A549 (cell line): ENCODE measurements around the gene MED9. TPM values are rescaled to one million over a fixed set of nuclear protein-coding genes. Genes with fewer than 3 reads are reported as not detected.

Source experiments
- ATAC-seq, 2 experiments: fragments of 200-7000 bp in 1 of 2; fragments of >200 bp in 1 of 2; cut with Nextera tagmentation in 1 of 2; cut with Tn5 transposase in 1 of 2; 3 replicates each; pipeline versions ENCODE4 v1.8.0 to v1.9.1; 2018 to 2020; ENCODE audit warnings: mild to moderate bottlenecking in 1 of 2, moderate library complexity in 1 of 2
- CTCF ChIA-PET: fragments of 300-600 bp; sonication (Branson Sonifier 250); formaldehyde crosslinking; extraction: SDS; loops from one replicate; lab custom pipeline; 2021; ENCODE audit warnings: antibody characterized with exemption, inconsistent platforms; lab: Yijun Ruan, JAX
- POLR2A ChIA-PET: fragments of 350-600 bp; formaldehyde crosslinking; extraction: SDS; loops from one replicate; lab custom pipeline; 2021; ENCODE audit warnings: antibody characterized with exemption, inconsistent platforms; lab: Yijun Ruan, JAX
- DNase-seq, 2 experiments: peaks; one replicate each; pipeline versions ENCODE4 v3.0.0 to v3.0.0-alpha.2; 2011 to 2016; ENCODE audit warnings: low read depth in 1 of 2, low spot score in 1 of 2
- FAIRE-seq: peaks from 2 replicates; lab custom pipeline; 2011; peaks lifted over from hg19 to GRCh38; lab: Jason Lieb, UNC
- H3K27ac ChIP-seq, 2 experiments: fragments of >200 bp; sonication (Bioruptor Twin); formaldehyde crosslinking; 3 replicates each; pipeline ENCODE4 v1.5.1; 2016 to 2017
- H3K4me1 ChIP-seq: fragments of >200 bp; sonication (Bioruptor Twin); formaldehyde crosslinking; 3 replicates; pipeline ENCODE4 v1.6.1; 2016
- H3K4me2 ChIP-seq: fragments of >200 bp; sonication (Bioruptor Twin); formaldehyde crosslinking; 3 replicates; pipeline ENCODE4 v1.6.1; 2016
- H3K4me3 ChIP-seq: fragments of >200 bp; sonication (Bioruptor Twin); formaldehyde crosslinking; 3 replicates; pipeline ENCODE4 v1.5.1; 2016
- H3K9me3 ChIP-seq: fragments of >200 bp; sonication (Bioruptor Twin); formaldehyde crosslinking; 3 replicates; pipeline ENCODE4 v1.6.1; 2016
- CBX8 ChIP-seq: fragments of 200-600 bp; sonication (generic); IDR thresholded peaks from 2 replicates; pipeline ENCODE4 v1.6.1; 2016
- CHD2 ChIP-seq: fragments of 150-350 bp; IDR thresholded peaks from 2 replicates; pipeline ENCODE4 v1.6.1; 2014; ENCODE audit warnings: low read length; ENCODE audit not compliant: partially characterized antibody
- FOSB ChIP-seq: fragments of 250-450 bp; sonication (Bioruptor Pico); IDR thresholded peaks from 2 replicates; pipeline ENCODE4 v1.5.0; 2020; ENCODE audit warnings: mild to moderate bottlenecking, moderate library complexity
- GATA3 ChIP-seq: IDR thresholded peaks from 2 replicates; pipeline ENCODE4 v1.6.1; 2012; ENCODE audit warnings: borderline replicate concordance
- HOXB13 ChIP-seq: fragments of 250-450 bp; sonication (Bioruptor Pico); IDR thresholded peaks from 2 replicates; pipeline ENCODE4 v1.5.0; 2020; ENCODE audit warnings: low read depth, mild to moderate bottlenecking, moderate library complexity
- KDM1A ChIP-seq: fragments of 200-600 bp; sonication (generic); IDR thresholded peaks from 2 replicates; pipeline ENCODE4 v1.6.1; 2016; ENCODE audit warnings: low read depth, mild to moderate bottlenecking
- KDM5A ChIP-seq: fragments of 200-600 bp; sonication (generic); IDR thresholded peaks from 2 replicates; pipeline ENCODE4 v1.6.1; 2016; ENCODE audit warnings: antibody characterized with exemption, mild to moderate bottlenecking
- NPAS2 ChIP-seq: fragments of 250-450 bp; sonication (Bioruptor Pico); IDR thresholded peaks from 2 replicates; pipeline ENCODE4 v1.8.0; 2022; ENCODE audit warnings: mild to moderate bottlenecking, moderate library complexity, borderline replicate concordance
- NR3C1 ChIP-seq: fragments of >200 bp; sonication (Bioruptor Twin); formaldehyde crosslinking; IDR thresholded peaks from 3 replicates; pipeline ENCODE4 v1.6.1; 2017
- PHF8 ChIP-seq: fragments of 200-600 bp; sonication (generic); IDR thresholded peaks from 2 replicates; pipeline ENCODE4 v1.6.1; 2016; ENCODE audit warnings: low read depth, mild to moderate bottlenecking, antibody characterized with exemption, moderate library complexity, borderline replicate concordance
- RAD21 ChIP-seq, 2 experiments: fragments of >200 bp in 1 of 2; sonication (Bioruptor Twin) in 1 of 2; formaldehyde crosslinking in 1 of 2; IDR thresholded peaks in 1 of 2; conservative IDR thresholded peaks in 1 of 2; 2 replicates in 1 of 2; 3 replicates in 1 of 2; pipeline ENCODE4 v1.6.1; 2012 to 2018; ENCODE audit warnings: inconsistent platforms in 1 of 2
- RFX5 ChIP-seq: fragments of 450-650 bp; IDR thresholded peaks from 2 replicates; pipeline ENCODE4 v1.7.1; 2014; ENCODE audit warnings: antibody characterized with exemption, mild to moderate bottlenecking, moderate library complexity
- SMC3 ChIP-seq: fragments of >200 bp; sonication (Bioruptor Twin); formaldehyde crosslinking; IDR thresholded peaks from 3 replicates; pipeline ENCODE4 v1.6.1; 2018; ENCODE audit warnings: inconsistent platforms
- SREBF2 ChIP-seq: fragments of 450-650 bp; IDR thresholded peaks from 2 replicates; pipeline ENCODE4 v1.6.1; 2014; ENCODE audit warnings: mild to moderate bottlenecking, moderate library complexity
- TP53 ChIP-seq: fragments of 250-450 bp; sonication (Bioruptor Pico); IDR thresholded peaks from 2 replicates; pipeline ENCODE4 v1.5.0; 2021; ENCODE audit warnings: mild to moderate bottlenecking, moderate library complexity
- ZSCAN20 ChIP-seq: fragments of 250-450 bp; sonication (Bioruptor Pico); IDR thresholded peaks from 2 replicates; pipeline ENCODE4 v1.8.0; 2022; ENCODE audit warnings: mild to moderate bottlenecking, moderate library complexity
- WGBS: methylation state at CpG from one replicate; pipeline ENCODE4 v1.1.6; 2017; ENCODE audit errors: missing lambda C conversion rate; 5-methylcytosine and 5-hydroxymethylcytosine counted together
- polyA plus RNA-seq, 4 experiments: library from polyadenylated mRNA; depleted of rRNA in 3 of 4; stranded (reverse); fragments of >200 nt; fragmentation: RNase III in 1 of 4; extraction: RNeasy Plus Mini Kit Qiagen cat#74134 plus additional on column Dnase treatment in 1 of 4; gene quantifications; 2 replicates in 3 of 4; 3 replicates in 1 of 4; pipeline ENCODE4 v1.2.3, GENCODE V29; 2011 to 2017
- TF ChIP-seq, protein P1 (sequence below): fragments of >200 bp; sonication (Bioruptor Twin); formaldehyde crosslinking; IDR thresholded peaks from 3 replicates; pipeline ENCODE4 v1.6.1; 2016
- TF ChIP-seq, protein P2 (sequence below): fragments of 250-450 bp; sonication (Bioruptor Pico); IDR thresholded peaks from 2 replicates; pipeline ENCODE4 v1.5.0; 2020; ENCODE audit warnings: low read depth, mild to moderate bottlenecking, moderate library complexity
- TF ChIP-seq, protein P3 (sequence below): fragments of 150-350 bp; IDR thresholded peaks from 2 replicates; pipeline ENCODE4 v1.6.1; 2014; ENCODE audit warnings: low read depth, mild to moderate bottlenecking, low read length
- TF ChIP-seq, protein P4 (sequence below): fragments of >200 bp; sonication (Bioruptor Twin); formaldehyde crosslinking; IDR thresholded peaks from 3 replicates; pipeline ENCODE4 v1.5.1; 2016

MED9 gene
- polyA plus RNA-seq, 2 of the 4 experiments (the other 2 are of a cell fraction), result 15.2 to 17.4 TPM

DNA sequence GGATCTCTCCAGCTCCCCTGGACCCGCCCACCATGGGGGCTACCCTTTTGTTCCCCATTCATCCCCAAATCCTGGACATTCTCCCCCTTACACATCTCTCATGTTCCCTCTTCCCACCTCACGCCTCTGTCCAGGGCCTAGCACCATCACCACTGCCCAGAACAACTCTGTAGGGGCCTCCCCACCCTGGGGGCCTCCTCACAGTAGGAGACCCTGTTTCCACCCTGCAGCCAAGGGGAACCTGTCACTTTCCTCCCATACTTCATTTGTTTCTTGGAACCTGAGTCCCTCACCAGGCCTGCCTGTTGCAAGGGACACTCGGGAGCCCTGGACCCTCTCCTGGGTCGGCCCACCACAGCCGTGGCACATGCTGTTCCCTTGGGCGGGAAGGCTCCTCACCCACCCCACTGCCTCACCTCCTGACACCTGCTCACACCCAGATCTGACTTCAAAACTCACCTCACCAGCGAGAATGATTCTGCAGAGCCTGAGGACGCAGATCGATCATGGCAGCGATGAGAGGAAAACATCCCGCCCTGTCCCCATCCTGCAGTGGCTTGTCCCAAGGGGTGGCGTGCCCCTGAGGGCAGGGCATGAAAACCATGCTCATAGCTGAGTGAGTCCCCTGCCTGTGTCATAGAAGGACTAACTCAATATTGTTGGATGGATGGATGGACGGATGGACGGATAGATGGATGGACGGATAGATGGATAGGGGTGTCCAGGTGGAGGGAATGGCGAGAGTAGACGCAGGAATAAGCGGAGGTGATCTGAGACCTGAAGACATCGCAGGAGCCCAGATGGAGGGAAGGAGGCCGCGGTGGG is 26.2 kb downstream of the MED9 start (continued):
- TF ChIP-seq SMC3 (no peak), KDM1A (no peak)
- TF ChIP-seq, all 56 proteins: peak for 0

DNA sequence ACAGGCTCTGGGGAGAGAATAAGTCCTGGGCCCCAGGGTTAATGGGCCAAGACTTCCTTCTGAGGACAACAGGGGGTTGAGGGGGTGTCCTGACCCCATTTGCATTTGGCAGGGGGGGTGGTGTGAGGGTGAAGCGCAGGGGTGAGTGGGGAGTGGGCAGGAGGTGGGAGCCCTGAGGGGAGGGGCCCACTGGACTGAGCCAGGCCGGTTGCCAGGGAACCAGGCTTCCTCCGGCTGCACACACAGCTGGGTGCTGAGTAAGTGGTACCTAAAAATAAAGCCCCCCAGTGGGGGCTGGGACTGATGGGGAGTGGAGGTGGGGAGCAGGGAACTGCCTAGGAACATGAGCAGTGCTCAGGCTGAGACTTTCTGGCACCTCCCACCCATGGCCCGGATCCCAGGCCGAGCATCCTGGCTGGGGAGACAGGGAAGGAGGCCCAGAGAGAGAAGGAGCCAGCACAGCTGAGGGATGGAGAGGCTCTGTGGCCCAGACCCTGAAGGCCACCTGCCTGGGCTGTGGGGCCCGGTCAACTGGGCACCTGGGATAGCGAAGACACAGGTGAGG is 26.8 kb downstream of the MED9 start:
- H3K9me3 ChIP-seq, result no peaks in the 10 kb centered on the region
- FAIRE-seq (no peak), DNase-seq (no peak), ATAC-seq (no peak; a peak in 2 of 6 replicates)
- no peak overlapping the region for H3K4me3 ChIP-seq
- ChIA-PET CTCF (interaction anchor here (9.6 kb wide), 1 partner anchor 66 kb away, joined by 254 read pairs; no protein-coding TSS in a partner anchor), POLR2A (no interaction called here)
- 89% methylated on average over 6 of the region's 7 CpGs for WGBS
- no peaks in the 10 kb centered on the region for H3K4me1 ChIP-seq
- H3K4me2 ChIP-seq, result no peak overlapping the region
- TF ChIP-seq CBX8, result no peak
- no peak for TF ChIP-seq RAD21 (conservative IDR thresholded peaks at IDR 0.05 in 1 of 2, IDR thresholded peaks at IDR 0.05 in 1 of 2)
- no peak for TF ChIP-seq HOXB13 (CRISPR knock-in tag)
- TF ChIP-seq, protein P1, sequence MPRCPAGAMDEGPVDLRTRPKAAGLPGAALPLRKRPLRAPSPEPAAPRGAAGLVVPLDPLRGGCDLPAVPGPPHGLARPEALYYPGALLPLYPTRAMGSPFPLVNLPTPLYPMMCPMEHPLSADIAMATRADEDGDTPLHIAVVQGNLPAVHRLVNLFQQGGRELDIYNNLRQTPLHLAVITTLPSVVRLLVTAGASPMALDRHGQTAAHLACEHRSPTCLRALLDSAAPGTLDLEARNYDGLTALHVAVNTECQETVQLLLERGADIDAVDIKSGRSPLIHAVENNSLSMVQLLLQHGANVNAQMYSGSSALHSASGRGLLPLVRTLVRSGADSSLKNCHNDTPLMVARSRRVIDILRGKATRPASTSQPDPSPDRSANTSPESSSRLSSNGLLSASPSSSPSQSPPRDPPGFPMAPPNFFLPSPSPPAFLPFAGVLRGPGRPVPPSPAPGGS, result no peak
- TF ChIP-seq RFX5, result no peak
- no peak for TF ChIP-seq TP53 (CRISPR knock-in tag)
- no peak for TF ChIP-seq NPAS2 (CRISPR knock-in tag)
- no peak for TF ChIP-seq PHF8
- no peak for TF ChIP-seq SREBF2
- no peak for TF ChIP-seq NR3C1
- TF ChIP-seq GATA3, result no peak
- no peak for TF ChIP-seq FOSB
- TF ChIP-seq, protein P2, sequence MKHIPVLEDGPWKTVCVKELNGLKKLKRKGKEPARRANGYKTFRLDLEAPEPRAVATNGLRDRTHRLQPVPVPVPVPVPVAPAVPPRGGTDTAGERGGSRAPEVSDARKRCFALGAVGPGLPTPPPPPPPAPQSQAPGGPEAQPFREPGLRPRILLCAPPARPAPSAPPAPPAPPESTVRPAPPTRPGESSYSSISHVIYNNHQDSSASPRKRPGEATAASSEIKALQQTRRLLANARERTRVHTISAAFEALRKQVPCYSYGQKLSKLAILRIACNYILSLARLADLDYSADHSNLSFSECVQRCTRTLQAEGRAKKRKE (CRISPR knock-in tag), result no peak
- TF ChIP-seq, protein P3, sequence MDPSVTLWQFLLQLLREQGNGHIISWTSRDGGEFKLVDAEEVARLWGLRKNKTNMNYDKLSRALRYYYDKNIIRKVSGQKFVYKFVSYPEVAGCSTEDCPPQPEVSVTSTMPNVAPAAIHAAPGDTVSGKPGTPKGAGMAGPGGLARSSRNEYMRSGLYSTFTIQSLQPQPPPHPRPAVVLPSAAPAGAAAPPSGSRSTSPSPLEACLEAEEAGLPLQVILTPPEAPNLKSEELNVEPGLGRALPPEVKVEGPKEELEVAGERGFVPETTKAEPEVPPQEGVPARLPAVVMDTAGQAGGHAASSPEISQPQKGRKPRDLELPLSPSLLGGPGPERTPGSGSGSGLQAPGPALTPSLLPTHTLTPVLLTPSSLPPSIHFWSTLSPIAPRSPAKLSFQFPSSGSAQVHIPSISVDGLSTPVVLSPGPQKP, result no peak
- no peak for TF ChIP-seq CHD2
- H3K27ac ChIP-seq, result no peak overlapping the region

DNA sequence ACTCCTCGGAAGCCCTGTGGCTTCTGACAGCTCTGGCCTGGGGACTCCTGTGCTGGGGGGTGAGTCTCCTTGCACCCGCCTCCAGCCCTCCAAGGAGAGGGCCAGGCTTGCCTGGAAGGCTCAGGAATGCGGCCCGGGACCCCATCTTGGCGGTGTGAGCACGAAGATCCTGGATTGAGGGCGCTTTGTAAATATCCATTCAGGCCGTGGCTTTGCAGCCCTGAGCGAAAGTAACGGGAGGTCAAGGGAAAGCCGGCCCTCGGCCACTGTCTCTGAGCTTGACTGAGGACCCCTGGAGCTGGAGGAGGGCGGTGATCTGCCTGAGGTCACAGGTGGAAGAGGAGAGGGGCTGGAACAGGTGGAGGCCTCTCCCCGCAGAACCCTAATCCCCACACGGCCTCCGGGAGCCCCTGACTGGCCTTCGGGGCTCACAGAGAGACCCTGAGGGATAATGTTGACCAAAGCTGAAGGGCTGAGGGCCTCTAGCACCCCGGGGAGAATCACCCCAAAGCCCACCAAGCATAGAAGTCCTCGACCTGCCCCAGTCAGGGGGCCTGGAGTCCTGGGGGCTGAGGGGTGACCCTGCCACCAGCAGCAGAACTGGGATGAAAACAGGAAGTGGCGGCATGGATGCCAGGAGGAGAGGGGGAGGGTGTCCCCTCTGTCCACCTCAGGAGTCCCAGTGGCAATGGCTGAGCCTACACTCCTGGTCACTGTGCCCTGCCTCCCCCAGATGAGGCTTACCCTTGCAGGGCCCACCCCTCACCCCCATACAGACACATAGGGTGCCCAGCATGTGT is 27.7 kb downstream of the MED9 start:
- no peak overlapping the region for H3K4me3 ChIP-seq
- ATAC-seq (no peak; a peak in 2 of 6 replicates), DNase-seq (no peak), FAIRE-seq (no peak)
- WGBS, result 73% methylated on average over 19 of the region's 20 CpGs
- H3K9me3 ChIP-seq, result no peaks in the 10 kb centered on the region
- no peak overlapping the region for H3K4me2 ChIP-seq
- CTCF ChIA-PET, result interaction anchor here (1.2 to 9.6 kb wide), 6 partner anchors 8 to 150 kb away, joined by 3 to 254 read pairs (median 26); partner anchors contain the start of gene RASD1
- POLR2A ChIA-PET, result no interaction called here
- no peaks in the 10 kb centered on the region for H3K4me1 ChIP-seq
- H3K27ac ChIP-seq, result no peak overlapping the region
- TF ChIP-seq ZSCAN20 (CRISPR knock-in tag), result no peak
- TF ChIP-seq, protein P4, sequence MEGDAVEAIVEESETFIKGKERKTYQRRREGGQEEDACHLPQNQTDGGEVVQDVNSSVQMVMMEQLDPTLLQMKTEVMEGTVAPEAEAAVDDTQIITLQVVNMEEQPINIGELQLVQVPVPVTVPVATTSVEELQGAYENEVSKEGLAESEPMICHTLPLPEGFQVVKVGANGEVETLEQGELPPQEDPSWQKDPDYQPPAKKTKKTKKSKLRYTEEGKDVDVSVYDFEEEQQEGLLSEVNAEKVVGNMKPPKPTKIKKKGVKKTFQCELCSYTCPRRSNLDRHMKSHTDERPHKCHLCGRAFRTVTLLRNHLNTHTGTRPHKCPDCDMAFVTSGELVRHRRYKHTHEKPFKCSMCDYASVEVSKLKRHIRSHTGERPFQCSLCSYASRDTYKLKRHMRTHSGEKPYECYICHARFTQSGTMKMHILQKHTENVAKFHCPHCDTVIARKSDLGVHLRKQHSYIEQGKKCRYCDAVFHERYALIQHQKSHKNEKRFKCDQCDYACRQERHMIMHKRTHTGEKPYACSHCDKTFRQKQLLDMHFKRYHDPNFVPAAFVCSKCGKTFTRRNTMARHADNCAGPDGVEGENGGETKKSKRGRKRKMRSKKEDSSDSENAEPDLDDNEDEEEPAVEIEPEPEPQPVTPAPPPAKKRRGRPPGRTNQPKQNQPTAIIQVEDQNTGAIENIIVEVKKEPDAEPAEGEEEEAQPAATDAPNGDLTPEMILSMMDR, result no peak
- TF ChIP-seq KDM5A, result no peak
